UCSD-AML1 (cell line): ENCODE measurements around the gene WSCD2.

Source experiments
- DNase-seq: peaks from one replicate; lab custom pipeline; 2025; ENCODE audit not compliant: unreplicated experiment; lab: John Stamatoyannopoulos, UW

WSCD2 gene

GRCh38 chr12:108106599-108106998, 22.5 kb upstream of the WSCD2 start:
- DNase-seq = no peak

DNA sequence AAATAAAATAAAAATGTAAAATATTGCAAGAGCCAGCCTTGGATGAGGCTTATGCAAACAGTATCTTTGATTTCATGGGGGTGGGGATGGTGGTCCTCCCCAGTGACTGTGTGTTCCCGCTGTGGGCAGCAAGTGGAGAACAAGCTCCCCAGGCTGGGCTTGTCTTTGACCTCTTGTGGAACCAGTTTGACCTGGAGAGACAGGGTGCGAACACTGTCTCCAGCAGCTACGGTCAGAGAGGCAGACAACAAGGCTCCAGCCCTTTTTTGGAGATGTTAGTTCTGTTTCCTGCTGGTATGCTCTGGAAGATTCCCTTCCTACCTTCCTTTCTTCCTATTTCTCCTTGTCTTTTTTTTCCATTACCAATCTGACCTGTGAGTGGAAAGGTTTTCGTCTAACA, 21.8 kb upstream of the WSCD2 start:
- DNase-seq = no peak

GRCh38 chr12:108109504-108109903, 19.6 kb upstream of the WSCD2 start:
- no peak for DNase-seq

GRCh38 chr12:108109954-108110353, 19.1 kb upstream of the WSCD2 start:
- no peak for DNase-seq

DNA sequence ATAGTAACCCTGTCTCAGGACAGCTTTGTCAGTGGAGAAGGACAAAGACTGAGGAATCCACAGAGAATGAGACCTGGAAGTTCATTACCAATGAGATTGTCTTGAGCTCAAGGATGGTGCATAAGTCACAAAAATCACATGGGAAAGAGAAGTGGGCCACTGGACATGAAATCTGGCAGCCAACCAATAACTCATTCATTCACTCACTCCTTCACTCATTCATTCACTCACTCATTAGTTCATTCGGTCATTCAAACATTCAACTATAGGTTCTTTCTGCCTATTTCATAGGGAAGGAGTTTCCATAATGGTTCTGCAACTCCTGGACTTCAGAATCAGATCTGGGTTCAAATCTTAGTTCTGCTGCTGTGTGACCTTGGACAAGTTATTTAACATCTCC, 18.2 kb upstream of the WSCD2 start:
- DNase-seq = no peak

- no peak for DNase-seq
Observed at GRCh38 chr12:108112832-108113556, 16.1 kb upstream of the WSCD2 start.

DNA sequence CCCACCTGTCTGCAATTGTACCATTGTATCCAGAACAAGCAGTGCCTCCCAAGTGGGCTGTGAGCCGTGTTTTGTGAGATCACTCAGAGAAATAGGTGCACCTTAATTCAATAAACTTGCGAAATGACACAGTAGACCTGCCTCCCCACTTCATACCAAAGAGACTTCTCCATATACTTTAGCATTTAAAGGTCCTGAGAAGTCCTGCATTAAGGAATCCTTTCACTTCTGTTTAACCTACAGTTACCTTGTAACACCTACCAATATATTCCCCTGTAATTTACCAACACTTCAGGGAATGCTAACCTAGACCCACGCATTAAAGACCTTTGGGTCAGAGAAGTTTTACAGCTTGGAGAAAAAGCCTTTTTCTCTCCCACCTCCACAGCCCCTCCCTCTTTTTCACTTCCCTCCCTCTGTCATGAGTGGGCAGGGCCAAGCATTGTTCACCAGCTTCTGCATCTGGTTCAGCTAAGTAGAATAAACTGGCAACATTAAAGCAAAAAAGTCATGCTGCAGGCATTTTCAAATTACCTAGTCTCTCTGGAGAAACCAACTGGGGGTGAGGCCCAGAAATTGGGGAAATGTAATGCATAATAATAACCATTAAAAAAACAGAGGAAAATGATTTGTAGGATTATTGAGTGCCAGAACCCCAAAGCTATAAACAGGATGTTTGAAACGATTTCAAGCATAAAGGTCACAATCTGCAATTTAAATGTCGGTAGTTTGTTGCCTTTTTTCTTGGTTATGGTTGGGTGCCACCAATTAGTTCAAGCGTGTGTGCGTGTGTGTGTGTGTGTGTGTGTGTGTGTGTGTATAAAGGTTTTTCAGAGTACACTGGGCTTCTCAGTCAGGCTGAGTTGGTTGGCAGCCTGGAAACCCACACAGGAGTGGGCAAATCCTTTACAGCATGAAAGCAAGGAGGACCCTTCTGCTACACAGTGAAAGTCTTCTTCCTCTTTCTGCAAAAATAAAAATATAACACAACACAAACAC, 13.7 kb upstream of the WSCD2 start:
- no peak for DNase-seq

GRCh38 chr12:108116254-108116653, 12.8 kb upstream of the WSCD2 start:
- no peak for DNase-seq

GRCh38 chr12:108116699-108117098, 12.4 kb upstream of the WSCD2 start:
- DNase-seq = no peak

GRCh38 chr12:108117163-108117849, 11.8 kb upstream of the WSCD2 start:
- DNase-seq = no peak

GRCh38 chr12:108117902-108118301, 11.2 kb upstream of the WSCD2 start:
- no peak for DNase-seq

GRCh38 chr12:108119126-108119973, 9.7 kb upstream of the WSCD2 start:
- no peak for DNase-seq

DNA sequence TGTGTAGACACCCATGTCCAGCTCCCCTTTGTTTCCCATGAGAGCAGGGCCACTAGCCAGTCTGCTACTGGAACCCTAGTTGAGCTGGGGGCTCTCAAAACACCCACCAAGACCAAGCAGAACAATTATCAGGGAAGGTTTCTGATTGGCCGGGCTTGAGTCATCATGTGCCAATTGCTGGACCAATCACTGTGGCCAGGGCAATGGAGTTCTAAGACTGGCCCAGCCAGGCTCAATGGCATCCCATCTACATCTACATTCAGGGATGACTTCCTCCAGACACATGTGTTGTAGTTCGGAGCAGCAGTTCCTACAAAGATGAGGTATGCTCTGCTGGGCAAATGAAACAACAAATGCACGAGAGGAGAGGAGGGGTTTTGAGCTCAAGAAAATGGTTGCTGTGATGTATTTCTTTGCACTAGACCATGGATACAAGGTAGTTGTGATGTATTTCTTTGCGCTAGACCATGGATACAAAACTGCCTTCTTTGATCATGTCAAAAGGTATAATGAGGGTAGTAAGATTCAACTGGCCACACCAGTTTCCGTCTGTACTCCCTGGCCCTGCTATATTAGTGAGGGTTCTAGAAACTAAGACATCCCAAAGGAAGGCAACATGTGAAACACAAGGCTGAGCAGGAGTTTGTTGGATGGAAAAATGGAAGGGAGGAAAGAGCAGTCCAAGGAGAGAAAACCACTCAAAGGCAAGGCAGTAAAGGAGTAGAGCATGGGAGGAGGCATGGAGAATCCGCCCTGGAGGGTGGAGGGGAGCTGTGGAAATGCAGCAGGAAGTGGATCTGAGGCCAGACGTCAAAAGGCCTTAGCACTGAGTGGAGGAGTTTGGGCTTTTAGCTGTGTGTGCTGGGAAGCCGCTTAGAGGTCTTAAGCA, 8.9 kb upstream of the WSCD2 start:
- DNase-seq = no peak

DNA sequence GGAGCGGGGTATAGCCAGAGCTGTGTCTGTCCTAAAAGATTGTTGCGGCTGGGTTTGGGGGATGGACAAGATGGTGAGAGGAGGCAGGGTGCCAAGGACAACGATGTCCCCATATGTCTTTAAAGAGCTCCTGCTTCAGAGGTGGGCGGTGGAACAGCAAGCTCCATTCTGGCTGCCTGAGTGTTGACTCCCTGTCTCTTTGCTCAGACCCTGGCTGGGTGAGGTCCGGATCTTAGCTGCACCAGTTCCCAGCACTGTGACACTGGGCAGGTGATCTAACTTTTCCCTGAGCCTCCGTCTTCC, 8.3 kb upstream of the WSCD2 start:
- DNase-seq = no peak

DNA sequence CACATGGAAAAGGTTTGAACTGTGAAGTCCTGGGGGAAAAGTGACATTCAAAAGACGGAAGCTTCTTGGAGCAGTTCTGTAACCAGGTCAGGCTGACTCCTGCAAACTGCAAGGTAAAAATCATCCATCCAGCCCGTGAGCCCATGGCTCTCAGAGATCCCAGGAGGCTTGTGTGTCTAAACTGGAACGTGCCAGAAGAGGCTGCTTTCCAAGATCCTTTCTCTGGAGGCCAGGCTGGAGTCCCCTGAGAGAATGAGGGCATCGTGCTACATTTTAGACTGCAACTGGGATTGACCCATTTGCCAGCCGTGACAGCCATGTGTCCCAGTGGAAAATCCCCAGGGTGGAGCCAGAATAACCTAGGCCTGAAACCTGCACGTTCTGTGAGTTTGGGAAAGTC, 7.8 kb upstream of the WSCD2 start:
- DNase-seq = no peak

DNA sequence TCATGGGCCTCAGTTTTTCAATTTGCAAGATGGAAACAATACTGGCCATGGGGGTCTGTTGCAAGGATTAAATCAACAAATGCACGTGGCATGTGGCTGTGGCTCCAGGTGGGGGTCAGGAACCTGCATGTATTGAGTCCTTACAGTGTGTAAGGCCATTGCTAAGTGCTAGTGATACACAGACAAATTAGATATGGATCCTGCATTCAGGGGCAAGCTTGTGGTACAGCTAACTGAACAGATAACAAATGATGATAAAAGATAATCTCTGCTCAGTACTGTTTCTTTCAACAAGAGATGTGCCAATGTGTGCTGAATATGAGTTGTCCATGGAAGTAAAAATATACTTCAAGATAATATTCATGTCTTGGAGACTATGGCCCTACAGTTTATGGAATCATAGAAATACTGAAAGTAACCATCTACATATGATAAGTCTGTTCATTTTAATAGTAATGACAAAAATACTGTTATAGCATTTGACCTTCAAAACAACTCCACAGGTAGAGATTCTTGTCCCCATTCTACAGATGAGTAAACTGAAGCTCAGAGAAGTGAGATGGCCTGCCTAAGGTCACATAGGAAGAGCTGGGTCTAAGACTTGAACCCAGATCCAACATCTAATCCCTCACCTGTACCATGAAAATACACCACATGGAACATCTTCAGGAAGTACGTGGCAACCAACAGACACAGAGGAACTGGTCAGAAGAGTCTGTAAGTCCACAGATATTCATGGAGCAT, 7.2 kb upstream of the WSCD2 start:
- no peak for DNase-seq

DNA sequence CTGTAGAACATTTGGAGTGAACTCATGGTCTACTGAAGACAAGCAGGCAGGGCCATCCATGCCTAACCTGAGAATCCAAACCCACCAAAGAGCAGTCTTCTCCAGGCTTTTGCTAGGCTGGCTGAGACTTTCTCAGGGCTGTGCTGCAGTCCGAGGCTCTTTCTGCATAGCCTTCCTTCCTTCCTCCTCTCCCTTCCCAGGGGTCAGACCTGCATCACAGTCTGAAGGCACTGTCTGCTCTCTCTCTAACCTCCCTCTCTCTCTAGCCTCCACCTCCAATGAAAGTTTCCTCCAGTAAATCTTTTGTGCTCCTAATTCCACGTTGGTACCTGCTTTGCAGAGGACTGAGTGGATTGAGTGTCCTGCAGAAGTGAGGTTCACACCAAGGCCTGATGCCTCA, 6.4 kb upstream of the WSCD2 start:
- no peak for DNase-seq

DNA sequence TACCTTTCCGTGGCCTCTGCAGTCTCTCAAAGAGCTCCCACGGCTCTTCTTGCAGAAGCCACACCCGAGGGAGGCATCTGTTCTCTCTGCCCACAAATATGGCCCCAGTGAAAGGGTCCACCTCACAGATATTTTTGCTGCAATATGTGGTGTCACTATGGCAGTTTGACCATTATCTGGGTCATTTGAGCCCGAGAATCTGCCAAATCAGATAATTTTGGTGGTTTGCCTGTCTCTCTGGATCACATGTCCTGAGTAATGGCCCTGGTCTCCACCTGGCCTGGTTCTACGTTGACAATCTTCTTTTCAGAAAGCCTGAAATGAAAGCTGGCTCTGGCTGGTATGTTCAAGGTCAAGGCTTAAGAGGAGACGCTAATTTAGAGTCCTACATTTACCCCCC, 5.7 kb upstream of the WSCD2 start:
- no peak for DNase-seq

GRCh38 chr12:108125073-108125472, 4.0 kb upstream of the WSCD2 start:
- no peak for DNase-seq
